Measurements from ENCODE around the gene ALDH7A1. TPM values are rescaled to one million over a fixed set of nuclear protein-coding genes. Genes with fewer than 3 reads are reported as not detected.
"Not testable (repeated sequence)": the region's sequence is repeated elsewhere in the genome, so short reads cannot be mapped to it uniquely, and the experiment has no call there.

ALDH7A1 gene
- total RNA-seq, 2 donors from 2014 or later, result 50.5 to 61.8 TPM

DNA sequence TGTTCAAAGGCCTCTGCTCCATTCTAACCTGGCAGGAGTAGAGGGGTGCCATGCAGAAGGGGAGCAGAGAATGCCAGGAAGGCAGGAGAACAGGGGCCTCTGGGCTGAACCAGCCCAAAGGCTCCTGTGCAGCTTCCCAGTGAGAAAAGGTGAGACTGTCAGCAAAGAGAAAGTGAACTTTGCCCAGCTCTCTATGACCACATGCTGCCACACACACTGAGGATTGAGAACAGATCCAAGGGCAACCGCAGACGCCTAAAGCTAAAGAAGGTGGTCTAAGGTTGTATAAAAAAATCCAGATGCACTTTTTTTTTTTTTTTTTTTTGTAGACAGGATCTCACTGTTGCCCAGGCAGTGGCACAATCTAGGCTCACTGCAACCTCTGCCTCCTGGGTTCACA, 51.4 kb downstream of the ALDH7A1 start:
- DNase-seq (peak in 1 of 2 donors; percentile 25), ATAC-seq (peak; percentile 88)
- intact Hi-C loops (cut with DNase I, micrococcal nuclease), result loop anchor here in 1 of 2 donors (5.0 kb wide), 1 partner anchor 191 kb away; no protein-coding TSS in a partner anchor

DNA sequence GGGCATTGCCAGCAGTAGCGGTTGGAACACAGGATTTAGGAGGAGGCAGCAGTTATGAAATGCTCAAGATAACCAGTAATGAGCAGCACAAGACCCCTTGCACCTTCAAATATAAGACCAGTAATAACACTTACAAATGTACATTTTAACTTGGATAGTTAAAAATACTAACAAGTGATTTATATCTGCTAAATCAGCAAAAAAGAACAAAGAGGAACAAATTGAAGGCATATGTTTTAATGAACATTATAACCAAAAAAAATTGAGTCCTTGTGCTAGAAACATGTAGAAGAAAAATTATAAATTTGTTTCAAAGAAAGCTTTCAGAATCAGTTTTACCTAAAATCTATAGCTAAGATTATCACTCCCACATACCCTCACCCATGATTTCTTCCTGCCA, 52.0 kb downstream of the ALDH7A1 start:
- intact Hi-C loops (cut with DNase I, micrococcal nuclease), result loop anchor here in 1 of 2 donors (5.0 kb wide), 1 partner anchor 191 kb away; no protein-coding TSS in a partner anchor
- no peak for ATAC-seq

DNA sequence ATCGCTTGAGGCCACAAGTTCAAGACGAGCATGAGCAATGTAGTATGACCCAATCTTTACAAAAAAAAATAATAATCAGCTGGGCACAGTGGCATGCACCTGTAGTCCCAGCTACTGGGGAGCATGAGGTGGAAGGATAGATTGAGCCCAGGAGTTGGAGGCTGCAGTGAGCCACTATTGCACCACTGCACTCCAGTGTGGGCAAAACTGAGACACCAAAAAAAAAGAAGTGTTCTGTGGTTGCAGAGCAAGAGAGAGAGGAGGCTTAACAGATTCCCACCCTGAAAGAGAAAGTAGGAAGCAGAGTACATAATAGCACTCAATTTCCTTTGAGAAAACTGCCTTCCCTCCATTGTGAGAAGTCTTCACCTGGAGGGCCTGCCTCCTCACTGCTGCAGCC, 52.6 kb downstream of the ALDH7A1 start:
- DNase-seq (no peak), ATAC-seq (no peak)
- intact Hi-C loops (cut with DNase I, micrococcal nuclease), result loop anchor here in 1 of 2 donors (5.0 kb wide), 1 partner anchor 190 kb away; no protein-coding TSS in a partner anchor

More for the DNA sequence above, 52.0 kb downstream of the ALDH7A1 start:
- no peak for DNase-seq

DNA sequence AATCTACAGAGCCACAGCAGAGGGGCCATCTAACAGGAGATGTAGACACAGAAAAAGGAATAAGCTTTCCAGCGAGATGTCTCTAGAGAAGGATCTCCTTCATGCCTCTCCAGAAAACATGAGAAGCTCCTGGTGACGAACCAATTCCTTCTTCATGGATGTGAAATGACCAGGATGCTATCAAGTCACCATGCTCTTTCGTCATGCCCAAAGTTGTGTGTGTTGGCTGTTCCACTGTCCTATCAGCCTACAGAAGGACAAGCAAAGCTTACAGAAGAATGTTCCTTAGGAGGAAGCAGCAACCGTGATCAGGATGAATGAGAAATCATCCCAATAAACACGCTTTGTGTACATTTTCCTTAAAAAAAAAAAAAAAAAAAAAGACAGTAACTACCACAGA, 54.4 kb downstream of the ALDH7A1 start:
- ATAC-seq, result no peak
- no peak for DNase-seq
- intact Hi-C loops (cut with DNase I, micrococcal nuclease), result loop anchor here in 1 of 2 donors (5.0 kb wide), 1 partner anchor 188 kb away; no protein-coding TSS in a partner anchor

DNA sequence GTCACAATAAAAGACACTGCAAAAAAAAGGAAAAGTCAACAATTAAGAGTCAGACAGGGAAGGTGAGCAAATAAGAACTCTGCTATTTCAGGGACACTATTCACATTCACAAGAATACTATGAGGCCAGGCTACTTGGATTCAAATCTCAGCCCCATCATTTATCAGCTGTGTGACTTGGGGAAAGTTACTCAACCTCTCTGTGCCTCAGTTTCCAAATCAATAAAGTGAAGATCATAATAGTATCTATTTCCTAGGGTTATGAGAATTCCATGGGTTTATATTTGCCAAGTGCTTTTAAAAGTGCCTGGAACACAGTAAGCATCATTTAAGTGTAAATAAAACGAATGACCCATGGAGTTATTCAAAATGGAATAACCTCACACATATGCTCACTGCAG, 56.4 kb downstream of the ALDH7A1 start:
- intact Hi-C loops (cut with DNase I, micrococcal nuclease), result loop anchor here (5.0 to 10.0 kb wide), 2 partner anchors 174 to 196 kb away; no protein-coding TSS in a partner anchor
- ATAC-seq, result no peak
- no peak for DNase-seq

DNA sequence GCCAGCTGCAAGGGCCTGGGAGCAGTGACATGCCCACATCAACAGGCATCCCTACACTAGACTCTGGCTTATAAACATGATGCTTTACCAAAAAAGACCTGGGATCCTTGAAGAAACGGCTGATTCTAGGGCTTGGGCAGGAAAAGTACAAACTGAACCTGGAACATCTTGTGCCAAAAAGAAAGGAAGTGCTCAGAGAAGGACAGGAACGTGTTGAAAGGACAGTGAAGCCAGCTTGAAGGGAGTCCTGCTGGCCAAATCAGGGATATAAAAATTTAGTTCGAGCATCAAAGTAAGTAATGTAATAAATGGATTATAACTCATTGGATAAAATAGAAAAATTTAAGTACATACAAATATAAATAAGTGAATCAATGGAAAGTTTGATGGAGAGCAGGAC, 58.1 kb downstream of the ALDH7A1 start:
- no peak for ATAC-seq
- no peak for DNase-seq
- intact Hi-C loops (cut with DNase I, micrococcal nuclease), result loop anchor here (5.0 to 10.0 kb wide), 2 partner anchors 172 to 195 kb away; no protein-coding TSS in a partner anchor

DNA sequence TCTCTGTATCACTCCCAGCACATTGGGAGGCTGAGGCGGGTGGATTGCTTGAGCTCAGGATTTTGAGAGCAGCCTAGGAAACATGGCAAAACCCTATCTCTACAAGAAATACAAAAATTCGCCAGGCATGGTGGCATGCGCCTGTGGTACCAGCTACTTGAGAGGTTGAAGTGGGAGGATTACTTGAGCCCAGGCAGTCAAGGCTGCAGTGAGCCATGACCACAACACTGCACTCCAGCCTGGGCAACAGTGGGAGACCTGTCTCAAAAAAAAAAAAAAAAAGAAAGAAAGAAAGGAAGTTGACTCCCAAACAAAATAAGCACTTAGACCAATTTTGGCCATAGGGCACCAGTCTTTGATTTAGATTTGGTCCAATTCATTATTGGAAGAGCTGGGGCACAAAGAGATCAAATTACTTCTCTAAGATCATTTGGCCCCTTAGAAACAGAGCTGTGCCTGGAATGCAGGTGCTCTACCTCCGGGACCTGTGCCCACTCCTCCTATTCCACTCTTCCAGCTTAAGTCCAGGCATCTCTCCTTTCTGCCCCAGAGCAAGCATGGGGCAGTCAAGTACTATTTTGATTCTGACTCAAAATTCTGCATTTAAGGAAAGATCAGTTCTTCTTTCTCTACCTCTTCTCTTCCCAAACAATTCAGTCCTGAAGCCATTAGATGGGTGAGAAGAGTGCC, 59.0 kb downstream of the ALDH7A1 start:
- no peak for DNase-seq
- intact Hi-C loops (cut with DNase I, micrococcal nuclease), result loop anchor here (5.0 to 10.0 kb wide), 2 partner anchors 171 to 194 kb away; no protein-coding TSS in a partner anchor
- no peak for ATAC-seq

DNA sequence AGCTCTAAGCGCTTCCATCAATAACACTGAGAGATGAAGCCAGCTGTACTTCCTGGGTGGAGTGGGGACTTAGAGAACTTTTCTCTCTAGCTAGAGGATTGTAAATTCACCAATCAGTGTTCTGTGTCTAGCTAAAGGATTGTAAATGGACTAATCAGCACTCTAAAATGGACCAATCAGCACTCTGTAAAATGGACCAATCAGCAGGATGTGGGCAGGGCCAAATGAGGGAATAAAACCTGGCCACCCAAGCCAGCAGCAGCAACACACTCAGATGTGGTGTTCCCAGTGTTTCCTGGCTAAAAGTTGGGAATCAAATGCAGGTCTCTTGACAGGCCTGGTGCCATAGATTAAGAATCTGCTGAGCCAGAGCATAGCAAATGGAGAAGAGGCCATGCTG, 60.5 kb downstream of the ALDH7A1 start:
- intact Hi-C loops (cut with DNase I, micrococcal nuclease), result loop anchor here in 1 of 2 donors (10.0 kb wide), 1 partner anchor 170 kb away; no protein-coding TSS in a partner anchor
- ATAC-seq (no peak), DNase-seq (no peak)

DNA sequence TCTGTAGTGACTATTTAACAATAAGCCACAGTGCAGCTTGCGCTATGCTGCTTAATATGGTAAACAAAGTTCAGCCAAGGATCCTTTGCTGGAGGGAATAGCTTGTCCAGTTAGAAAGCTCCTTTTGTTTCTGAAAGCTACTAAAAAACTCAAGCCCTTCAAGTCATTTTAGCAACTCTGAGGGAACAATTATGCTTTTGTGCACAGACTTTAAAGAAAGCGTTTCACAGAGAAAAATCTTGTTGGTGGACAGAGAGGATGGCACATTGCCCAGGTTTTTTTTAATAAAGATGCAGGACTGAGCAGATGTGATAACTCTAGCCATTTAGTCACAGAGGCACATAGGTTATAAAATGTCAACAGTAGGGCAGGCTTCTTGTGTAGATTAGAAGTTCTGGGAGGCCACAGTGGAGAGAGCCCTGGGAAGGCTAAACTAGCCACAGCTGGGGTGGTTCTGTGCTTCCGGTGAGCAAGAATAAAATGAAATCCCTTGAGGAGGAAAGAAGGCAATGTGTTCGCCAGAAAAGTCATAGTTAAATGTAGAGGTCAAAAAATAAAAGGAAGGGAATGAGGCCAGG, 63.4 kb downstream of the ALDH7A1 start:
- DNase-seq (no peak), ATAC-seq (peak; percentile 40)
- intact Hi-C loops (cut with DNase I, micrococcal nuclease), result loop anchor here in 1 of 2 donors (10.0 kb wide), 1 partner anchor 167 kb away; no protein-coding TSS in a partner anchor

DNA sequence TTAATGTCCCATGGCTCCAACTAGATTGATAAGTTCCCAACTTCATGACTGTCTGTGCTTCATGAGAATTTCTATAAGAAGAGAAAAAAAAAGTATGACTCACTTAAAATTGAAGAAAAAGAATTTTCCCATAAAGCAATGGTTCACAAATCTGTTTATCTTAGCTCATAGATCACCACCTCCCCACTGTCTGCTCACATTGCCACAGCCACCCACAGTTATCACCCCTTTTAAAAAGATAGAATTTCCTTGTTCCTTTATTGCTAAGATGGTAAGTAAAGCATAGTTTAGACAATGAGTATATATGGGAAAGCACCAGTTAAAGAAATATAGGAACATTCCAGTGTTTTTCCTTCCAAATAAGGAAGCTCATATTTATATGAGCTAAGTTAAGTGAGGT, 67.1 kb downstream of the ALDH7A1 start:
- ATAC-seq, result peak; percentile 85
- no peak for DNase-seq
- intact Hi-C loops (cut with DNase I, micrococcal nuclease), result no loop called here

DNA sequence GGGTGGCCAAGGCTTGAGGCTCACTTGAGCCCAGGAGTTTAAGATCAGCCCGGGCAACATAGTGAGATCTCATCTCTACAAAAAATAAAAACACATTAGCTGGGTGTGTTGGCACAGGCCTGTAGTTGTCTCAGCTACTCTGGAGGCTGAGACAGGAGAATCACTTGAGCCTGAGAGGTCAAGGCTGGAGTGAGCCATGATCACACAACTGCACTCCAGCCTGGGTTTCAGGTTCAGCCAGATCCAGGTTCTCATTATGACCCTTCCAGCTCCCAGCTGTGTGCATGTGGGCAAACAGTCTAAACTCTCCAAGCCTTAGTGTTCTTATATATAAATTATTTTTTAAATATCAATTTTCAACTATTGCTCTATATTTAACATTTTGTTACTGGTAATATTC, 67.9 kb downstream of the ALDH7A1 start:
- no peak for DNase-seq
- intact Hi-C loops (cut with DNase I, micrococcal nuclease), result no loop called here
- no peak for ATAC-seq

DNA sequence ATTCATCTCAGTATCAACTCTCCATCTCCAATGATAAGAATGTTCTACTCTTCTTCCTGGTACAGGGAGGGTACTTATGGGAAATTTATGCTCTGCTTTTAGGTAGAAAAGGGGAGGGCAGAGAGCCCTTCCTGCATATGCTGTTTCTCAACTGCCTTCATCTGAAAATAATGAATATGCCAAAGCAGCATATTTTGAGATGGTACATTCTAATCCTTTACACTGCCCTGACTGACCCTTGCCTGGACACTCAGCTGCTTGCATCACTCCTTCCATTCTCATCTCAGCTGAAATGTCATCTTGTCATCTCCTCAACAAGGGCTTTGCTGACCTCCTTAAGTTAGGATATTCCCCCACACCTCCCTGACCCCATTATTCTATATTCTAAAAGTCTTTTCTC, 68.5 kb downstream of the ALDH7A1 start:
- ATAC-seq, result no peak
- intact Hi-C loops (cut with DNase I, micrococcal nuclease), result no loop called here
- no peak for DNase-seq

DNA sequence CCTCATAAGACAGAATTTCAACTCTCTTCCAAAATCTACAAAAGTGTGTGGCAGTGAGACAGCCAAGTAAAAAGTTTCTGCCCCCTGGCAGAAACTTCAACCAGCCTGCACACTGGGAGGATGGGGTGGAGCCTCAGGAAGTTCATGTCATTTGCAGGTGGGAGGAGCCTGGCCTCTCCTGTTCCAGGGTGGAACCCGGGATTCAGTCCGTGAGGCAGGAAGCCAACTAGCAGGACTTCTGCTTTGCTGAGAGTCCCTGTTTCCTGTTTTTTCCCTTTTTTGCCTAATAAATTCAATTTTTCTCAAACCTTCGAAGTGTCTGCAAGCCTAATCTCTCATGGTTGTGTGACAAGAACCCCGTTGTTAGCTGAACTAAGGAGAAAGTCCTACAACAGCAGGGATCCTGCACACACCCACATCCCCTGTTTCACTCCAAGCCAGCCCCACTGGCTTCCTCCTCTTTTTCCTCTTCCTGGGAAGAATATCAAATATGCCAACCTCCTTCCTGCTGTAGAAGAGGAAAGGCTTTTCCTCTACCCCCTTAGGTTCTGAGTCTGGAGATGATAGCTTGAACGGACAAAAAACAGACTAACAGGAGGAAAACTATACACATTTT, 69.3 kb downstream of the ALDH7A1 start:
- DNase-seq (peak; percentile 76 to 88), ATAC-seq (peak; percentile 77)
- intact Hi-C loops (cut with DNase I, micrococcal nuclease), result no loop called here

DNA sequence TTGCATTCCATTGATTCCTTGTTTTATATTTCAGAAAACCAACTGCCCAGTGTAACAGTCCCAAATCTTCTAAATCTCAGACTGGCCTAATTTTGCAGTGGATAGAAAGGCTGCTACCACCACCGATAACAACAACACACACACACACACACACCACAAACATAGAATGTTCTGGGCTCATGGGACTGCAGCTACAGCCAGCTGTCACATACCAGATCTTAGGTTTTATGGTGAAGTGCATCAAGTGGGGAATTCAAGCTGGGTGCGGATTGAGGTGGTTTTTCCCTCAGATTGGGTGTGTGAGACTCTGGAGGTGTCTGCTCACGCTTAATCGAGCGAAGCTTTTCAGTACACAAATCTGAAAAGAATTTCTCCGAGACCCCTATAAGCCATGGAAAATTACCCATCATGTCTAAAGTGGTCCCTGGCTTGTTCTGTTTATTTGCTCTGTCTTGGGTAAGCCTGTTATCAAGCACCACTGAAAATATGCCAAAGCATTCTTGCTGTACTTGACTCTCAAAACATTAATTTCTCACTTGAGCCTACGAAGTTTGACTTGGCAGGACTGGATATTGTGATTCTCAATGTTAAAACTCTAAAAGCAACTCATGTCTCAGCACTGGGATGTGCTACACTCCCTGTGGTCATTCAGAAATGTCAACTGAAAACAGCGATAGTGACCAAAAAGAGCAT, 71.1 kb downstream of the ALDH7A1 start:
- intact Hi-C loops (cut with DNase I, micrococcal nuclease), result no loop called here
- DNase-seq (no peak), ATAC-seq (no peak)

DNA sequence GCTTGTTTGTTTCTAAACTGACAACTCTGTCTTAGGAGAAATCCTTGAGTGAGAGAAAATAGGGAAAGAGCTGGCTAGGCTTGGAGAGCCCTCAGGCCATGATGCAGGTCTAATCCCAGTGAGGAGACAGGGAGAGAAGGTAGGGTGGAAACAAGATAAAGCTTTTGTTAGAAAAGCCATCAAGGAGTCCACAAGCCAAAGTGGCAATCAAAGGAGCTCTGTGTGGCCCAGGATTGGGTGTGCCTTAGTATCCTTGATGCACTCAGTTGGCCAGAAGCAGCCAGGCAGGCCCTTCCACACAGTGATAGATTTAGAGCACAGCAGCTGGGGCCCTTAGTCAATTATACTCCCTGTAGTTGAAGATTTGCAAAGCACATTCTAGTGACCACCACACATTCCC, 73.9 kb downstream of the ALDH7A1 start:
- intact Hi-C loops (cut with DNase I, micrococcal nuclease), result no loop called here
- DNase-seq (no peak), ATAC-seq (peak; percentile 30)

DNA sequence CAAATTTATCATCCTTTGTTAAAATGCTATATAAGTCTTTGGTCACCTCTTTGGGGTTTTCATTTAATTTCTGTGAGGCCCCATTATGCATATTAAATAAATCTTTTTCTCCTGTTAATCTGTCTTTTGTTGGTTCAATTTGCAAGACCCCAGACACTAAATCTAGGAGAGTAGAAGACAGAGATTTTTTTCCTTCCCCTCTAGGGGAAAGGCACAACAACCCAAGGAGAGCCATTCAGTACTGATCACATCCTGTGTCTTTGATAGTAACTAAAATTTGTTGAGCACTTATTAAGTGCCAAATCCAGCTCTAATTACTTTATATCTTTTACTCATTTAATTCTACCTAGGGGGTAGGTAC, 74.4 kb downstream of the ALDH7A1 start:
- intact Hi-C loops (cut with DNase I, micrococcal nuclease), result no loop called here
- ATAC-seq (no peak), DNase-seq (no peak)

DNA sequence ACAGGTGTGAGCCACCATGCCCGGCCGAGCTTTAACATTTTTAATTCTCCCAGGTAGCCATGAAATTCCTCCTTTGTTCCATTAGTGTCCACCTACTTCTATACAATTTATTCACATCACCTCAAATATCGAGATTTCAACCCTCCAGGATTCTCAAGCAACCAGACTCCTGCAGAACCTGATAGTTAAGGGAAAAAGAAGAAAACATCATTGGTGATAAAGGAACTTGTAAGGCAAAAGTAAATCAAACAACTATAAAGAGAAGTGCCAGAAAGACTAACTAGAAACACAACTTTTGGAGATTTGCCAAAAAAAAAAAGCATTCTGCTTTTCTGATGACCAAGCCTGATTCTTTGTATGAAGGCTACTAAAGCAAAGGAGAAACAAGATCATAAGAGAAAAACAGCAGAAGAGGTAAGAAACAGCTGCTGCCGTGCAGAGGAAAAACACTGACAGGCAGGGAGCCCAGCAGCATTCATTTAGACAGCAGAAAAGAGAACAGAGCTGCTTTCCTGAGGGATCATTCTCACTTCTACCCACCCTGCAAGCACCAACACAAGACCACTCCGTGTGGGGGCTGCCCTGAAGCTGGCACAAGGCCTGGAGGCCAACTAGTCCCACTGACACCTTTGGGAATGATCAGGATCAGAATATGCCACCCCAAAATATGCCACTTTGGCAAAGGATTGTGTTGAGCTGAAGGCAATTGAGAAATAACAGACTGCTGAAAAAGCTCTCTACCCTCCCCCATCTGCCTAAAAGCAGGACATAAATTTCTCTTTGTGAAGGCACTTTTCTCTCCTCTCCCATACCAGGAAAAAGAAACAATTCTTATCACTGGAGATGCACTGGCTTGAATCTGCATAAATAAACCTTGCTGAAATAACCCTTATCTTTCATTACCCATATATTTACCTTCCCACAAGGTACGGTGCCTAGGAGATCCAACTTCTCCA, 75.1 kb downstream of the ALDH7A1 start:
- ATAC-seq (peak; percentile 76), DNase-seq (no peak)
- intact Hi-C loops (cut with DNase I, micrococcal nuclease), result no loop called here

DNA sequence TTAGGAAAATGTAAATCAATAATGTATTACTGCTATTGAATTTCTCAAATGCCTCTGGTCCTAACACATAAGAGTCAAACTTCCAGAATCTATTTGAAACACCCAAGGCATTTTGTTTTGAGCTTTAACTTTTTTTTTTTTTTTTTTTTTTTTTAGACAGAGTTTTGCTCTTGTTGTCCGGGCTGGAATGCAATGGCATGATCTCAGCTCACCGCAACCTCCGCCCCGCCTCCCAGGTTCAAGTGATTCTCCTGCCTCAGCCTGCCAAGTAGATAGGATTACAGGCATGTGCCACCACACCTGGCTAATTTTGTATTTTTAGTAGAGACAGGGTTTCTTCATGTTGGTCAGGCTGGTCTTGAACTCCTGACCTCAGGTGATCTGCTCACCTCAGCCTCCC, 75.8 kb downstream of the ALDH7A1 start:
- intact Hi-C loops (cut with DNase I, micrococcal nuclease), result not testable (repeated sequence)
- peak in 1 of 2 donors; percentile 33 for DNase-seq
- ATAC-seq, result peak; percentile 39

Data from left colon (tissue), 2 donors.